SK-N-SH treated with all-trans-retinoic acid at 6 μM for 48 hours (cell line): Measurements from ENCODE around the gene CATSPERD.

Source experiments
- ATAC-seq: fragments of 200-7000 bp; cut with Tn5 transposase; 3 replicates; pipeline ENCODE4 v1.9.1; 2020; ENCODE audit warnings: mild to moderate bottlenecking, moderate library complexity
- ARNTL ChIP-seq: fragments of 450-650 bp; formaldehyde crosslinking; IDR thresholded peaks from 2 replicates; pipeline ENCODE4 v1.5.0; 2020; ENCODE audit warnings: low read depth, mild to moderate bottlenecking, moderate library complexity, borderline replicate concordance
- BACH2 ChIP-seq: fragments of 250-450 bp; sonication (Bioruptor Pico); IDR thresholded peaks from 2 replicates; pipeline ENCODE4 v1.9.0; 2021; ENCODE audit warnings: mild to moderate bottlenecking, borderline replicate concordance
- CSDC2 ChIP-seq: fragments of 250-450 bp; sonication (Bioruptor Pico); IDR thresholded peaks from 2 replicates; pipeline ENCODE4 v1.5.0; 2020; ENCODE audit warnings: mild to moderate bottlenecking, moderate library complexity
- GLIS3 ChIP-seq: fragments of 250-450 bp; sonication (Bioruptor Pico); IDR thresholded peaks from 2 replicates; pipeline ENCODE4 v1.5.0; 2020; ENCODE audit warnings: mild to moderate bottlenecking, moderate library complexity
- ISL1 ChIP-seq: fragments of 250-450 bp; sonication (Bioruptor Pico); IDR thresholded peaks from 2 replicates; pipeline ENCODE4 v2.1.2; 2022; ENCODE audit warnings: mild to moderate bottlenecking, moderate library complexity
- OSR1 ChIP-seq: fragments of 250-450 bp; sonication (Bioruptor Pico); IDR thresholded peaks from 2 replicates; pipeline ENCODE4 v1.8.0; 2022; ENCODE audit warnings: moderate library complexity, mild to moderate bottlenecking, inconsistent platforms
- PPARA ChIP-seq: fragments of 250-450 bp; sonication (Bioruptor Pico); IDR thresholded peaks from 2 replicates; pipeline ENCODE4 v1.5.0; 2020; ENCODE audit warnings: mild to moderate bottlenecking, borderline replicate concordance
- RARB ChIP-seq: fragments of 250-450 bp; sonication (Bioruptor Pico); IDR thresholded peaks from 2 replicates; pipeline ENCODE4 v1.8.0; 2021; ENCODE audit warnings: mild to moderate bottlenecking, moderate library complexity
- SNAI2 ChIP-seq: fragments of 250-450 bp; sonication (Bioruptor Pico); IDR thresholded peaks from 2 replicates; pipeline ENCODE4 v1.5.0; 2020; ENCODE audit warnings: mild to moderate bottlenecking, moderate library complexity
- TCF4 ChIP-seq: fragments of 250-450 bp; sonication (Bioruptor Pico); IDR thresholded peaks from 2 replicates; pipeline ENCODE4 v1.8.0; 2021; ENCODE audit warnings: mild to moderate bottlenecking, moderate library complexity, borderline replicate concordance
- TOX ChIP-seq: fragments of 250-450 bp; sonication (Bioruptor Pico); IDR thresholded peaks from 2 replicates; pipeline ENCODE4 v1.8.0; 2021; ENCODE audit warnings: mild to moderate bottlenecking, moderate library complexity, borderline replicate concordance
- ZC3H10 ChIP-seq: fragments of 250-450 bp; sonication (Bioruptor Pico); IDR thresholded peaks from 2 replicates; pipeline ENCODE4 v1.5.1; 2021; ENCODE audit warnings: mild to moderate bottlenecking, moderate library complexity
- ZFP3 ChIP-seq: fragments of 250-450 bp; sonication (Bioruptor Pico); IDR thresholded peaks from 2 replicates; pipeline ENCODE4 v1.5.0; 2020; ENCODE audit warnings: mild to moderate bottlenecking, moderate library complexity
- ZFP30 ChIP-seq: fragments of 450-650 bp; formaldehyde crosslinking; IDR thresholded peaks from 2 replicates; pipeline ENCODE4 v1.5.0; 2022; ENCODE audit warnings: mild to moderate bottlenecking, moderate library complexity
- ZNF565 ChIP-seq: fragments of 450-650 bp; formaldehyde crosslinking; conservative IDR thresholded peaks from 2 replicates; pipeline ENCODE4 v1.5.0; 2020; ENCODE audit warnings: low read depth, mild to moderate bottlenecking, moderate library complexity
- TF ChIP-seq, protein P1 (sequence below): fragments of 250-450 bp; sonication (Bioruptor Pico); IDR thresholded peaks from 2 replicates; pipeline ENCODE4 v1.5.0; 2020; ENCODE audit warnings: mild to moderate bottlenecking, moderate library complexity
- TF ChIP-seq, protein P2 (sequence below): fragments of 250-450 bp; sonication (Bioruptor Pico); IDR thresholded peaks from 2 replicates; pipeline ENCODE4 v1.8.0; 2020; ENCODE audit warnings: mild to moderate bottlenecking, moderate library complexity, borderline replicate concordance
- TF ChIP-seq, protein P3 (sequence below): fragments of 250-450 bp; sonication (Bioruptor Pico); IDR thresholded peaks from 2 replicates; pipeline ENCODE4 v1.5.1; 2020; ENCODE audit warnings: low read depth, mild to moderate bottlenecking, moderate library complexity
- TF ChIP-seq, protein P4 (sequence below): fragments of 250-450 bp; sonication (Bioruptor Pico); IDR thresholded peaks from 2 replicates; pipeline ENCODE4 v1.8.0; 2021; ENCODE audit warnings: low read depth, mild to moderate bottlenecking, moderate library complexity, borderline replicate concordance
- TF ChIP-seq, protein P5 (sequence below): fragments of 250-450 bp; sonication (Bioruptor Pico); IDR thresholded peaks from 2 replicates; pipeline ENCODE4 v1.5.1; 2021; ENCODE audit warnings: mild to moderate bottlenecking, moderate library complexity

Gene CATSPERD

DNA sequence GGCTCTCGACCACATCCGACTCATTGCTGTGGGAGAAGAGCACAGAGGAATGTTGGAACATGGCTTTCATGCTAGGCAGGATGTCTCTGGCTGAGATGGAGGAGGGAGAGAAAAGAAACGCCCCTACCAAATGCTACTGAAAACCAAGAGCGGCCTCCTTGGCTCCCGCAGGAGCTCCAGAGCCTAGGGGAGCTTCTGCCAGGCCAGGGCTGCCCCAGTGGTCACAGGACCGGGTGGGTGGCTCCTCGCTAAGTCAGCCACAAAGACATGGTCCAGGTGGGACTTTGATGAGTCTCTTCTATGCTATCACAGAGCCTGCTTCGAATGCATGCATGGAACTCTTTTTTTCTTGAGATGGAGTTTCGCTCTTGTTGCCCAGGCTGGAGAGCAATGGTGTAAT lies 7.2 kb upstream of the CATSPERD start (continued):
- TF ChIP-seq, protein P1, sequence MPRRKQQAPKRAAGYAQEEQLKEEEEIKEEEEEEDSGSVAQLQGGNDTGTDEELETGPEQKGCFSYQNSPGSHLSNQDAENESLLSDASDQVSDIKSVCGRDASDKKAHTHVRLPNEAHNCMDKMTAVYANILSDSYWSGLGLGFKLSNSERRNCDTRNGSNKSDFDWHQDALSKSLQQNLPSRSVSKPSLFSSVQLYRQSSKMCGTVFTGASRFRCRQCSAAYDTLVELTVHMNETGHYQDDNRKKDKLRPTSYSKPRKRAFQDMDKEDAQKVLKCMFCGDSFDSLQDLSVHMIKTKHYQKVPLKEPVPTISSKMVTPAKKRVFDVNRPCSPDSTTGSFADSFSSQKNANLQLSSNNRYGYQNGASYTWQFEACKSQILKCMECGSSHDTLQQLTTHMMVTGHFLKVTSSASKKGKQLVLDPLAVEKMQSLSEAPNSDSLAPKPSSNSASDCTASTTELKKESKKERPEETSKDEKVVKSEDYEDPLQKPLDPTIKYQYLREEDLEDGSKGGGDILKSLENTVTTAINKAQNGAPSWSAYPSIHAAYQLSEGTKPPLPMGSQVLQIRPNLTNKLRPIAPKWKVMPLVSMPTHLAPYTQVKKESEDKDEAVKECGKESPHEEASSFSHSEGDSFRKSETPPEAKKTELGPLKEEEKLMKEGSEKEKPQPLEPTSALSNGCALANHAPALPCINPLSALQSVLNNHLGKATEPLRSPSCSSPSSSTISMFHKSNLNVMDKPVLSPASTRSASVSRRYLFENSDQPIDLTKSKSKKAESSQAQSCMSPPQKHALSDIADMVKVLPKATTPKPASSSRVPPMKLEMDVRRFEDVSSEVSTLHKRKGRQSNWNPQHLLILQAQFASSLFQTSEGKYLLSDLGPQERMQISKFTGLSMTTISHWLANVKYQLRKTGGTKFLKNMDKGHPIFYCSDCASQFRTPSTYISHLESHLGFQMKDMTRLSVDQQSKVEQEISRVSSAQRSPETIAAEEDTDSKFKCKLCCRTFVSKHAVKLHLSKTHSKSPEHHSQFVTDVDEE (CRISPR knock-in tag) = no peak
- no peak for TF ChIP-seq SNAI2
- TF ChIP-seq ZNF565 (CRISPR knock-in tag) = no peak
- no peak for TF ChIP-seq OSR1 (CRISPR knock-in tag)

DNA sequence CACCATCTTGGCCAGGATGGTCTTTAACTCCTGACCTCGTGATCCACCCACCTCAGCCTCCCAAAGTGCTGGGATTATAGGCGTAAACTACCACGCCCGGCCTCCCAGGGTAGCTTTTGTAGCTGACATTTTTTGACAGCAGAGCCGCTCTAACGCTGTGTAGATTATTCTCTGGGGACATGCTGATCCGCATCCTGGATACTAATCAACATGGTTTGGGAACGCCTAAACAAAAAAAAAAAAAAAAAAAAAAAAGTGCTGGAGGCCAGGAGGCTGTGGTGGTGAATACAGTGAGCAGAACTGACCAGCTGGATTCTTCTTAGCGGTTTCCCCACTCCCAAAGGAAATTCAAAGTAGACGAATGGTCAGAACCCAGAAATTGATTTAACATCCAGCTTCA lies 5.6 kb upstream of the CATSPERD start:
- no peak for ATAC-seq
- TF ChIP-seq, protein P2, sequence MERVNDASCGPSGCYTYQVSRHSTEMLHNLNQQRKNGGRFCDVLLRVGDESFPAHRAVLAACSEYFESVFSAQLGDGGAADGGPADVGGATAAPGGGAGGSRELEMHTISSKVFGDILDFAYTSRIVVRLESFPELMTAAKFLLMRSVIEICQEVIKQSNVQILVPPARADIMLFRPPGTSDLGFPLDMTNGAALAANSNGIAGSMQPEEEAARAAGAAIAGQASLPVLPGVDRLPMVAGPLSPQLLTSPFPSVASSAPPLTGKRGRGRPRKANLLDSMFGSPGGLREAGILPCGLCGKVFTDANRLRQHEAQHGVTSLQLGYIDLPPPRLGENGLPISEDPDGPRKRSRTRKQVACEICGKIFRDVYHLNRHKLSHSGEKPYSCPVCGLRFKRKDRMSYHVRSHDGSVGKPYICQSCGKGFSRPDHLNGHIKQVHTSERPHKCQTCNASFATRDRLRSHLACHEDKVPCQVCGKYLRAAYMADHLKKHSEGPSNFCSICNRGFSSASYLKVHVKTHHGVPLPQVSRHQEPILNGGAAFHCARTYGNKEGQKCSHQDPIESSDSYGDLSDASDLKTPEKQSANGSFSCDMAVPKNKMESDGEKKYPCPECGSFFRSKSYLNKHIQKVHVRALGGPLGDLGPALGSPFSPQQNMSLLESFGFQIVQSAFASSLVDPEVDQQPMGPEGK (CRISPR knock-in tag) = no peak
- TF ChIP-seq ZC3H10 (CRISPR knock-in tag) (no peak), BACH2 (CRISPR knock-in tag) (no peak), ARNTL (CRISPR knock-in tag) (no peak), ZNF565 (CRISPR knock-in tag) (no peak), ZFP30 (no peak), SNAI2 (no peak)
- TF ChIP-seq, protein P3, sequence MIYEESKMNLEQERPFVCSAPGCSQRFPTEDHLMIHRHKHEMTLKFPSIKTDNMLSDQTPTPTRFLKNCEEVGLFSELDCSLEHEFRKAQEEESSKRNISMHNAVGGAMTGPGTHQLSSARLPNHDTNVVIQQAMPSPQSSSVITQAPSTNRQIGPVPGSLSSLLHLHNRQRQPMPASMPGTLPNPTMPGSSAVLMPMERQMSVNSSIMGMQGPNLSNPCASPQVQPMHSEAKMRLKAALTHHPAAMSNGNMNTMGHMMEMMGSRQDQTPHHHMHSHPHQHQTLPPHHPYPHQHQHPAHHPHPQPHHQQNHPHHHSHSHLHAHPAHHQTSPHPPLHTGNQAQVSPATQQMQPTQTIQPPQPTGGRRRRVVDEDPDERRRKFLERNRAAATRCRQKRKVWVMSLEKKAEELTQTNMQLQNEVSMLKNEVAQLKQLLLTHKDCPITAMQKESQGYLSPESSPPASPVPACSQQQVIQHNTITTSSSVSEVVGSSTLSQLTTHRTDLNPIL (CRISPR knock-in tag) = no peak
- TF ChIP-seq, protein P4, sequence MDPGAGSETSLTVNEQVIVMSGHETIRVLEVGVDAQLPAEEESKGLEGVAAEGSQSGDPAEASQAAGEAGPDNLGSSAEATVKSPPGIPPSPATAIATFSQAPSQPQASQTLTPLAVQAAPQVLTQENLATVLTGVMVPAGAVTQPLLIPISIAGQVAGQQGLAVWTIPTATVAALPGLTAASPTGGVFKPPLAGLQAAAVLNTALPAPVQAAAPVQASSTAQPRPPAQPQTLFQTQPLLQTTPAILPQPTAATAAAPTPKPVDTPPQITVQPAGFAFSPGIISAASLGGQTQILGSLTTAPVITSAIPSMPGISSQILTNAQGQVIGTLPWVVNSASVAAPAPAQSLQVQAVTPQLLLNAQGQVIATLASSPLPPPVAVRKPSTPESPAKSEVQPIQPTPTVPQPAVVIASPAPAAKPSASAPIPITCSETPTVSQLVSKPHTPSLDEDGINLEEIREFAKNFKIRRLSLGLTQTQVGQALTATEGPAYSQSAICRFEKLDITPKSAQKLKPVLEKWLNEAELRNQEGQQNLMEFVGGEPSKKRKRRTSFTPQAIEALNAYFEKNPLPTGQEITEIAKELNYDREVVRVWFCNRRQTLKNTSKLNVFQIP = no peak
- TF ChIP-seq, all 23 proteins: peak for 0

DNA sequence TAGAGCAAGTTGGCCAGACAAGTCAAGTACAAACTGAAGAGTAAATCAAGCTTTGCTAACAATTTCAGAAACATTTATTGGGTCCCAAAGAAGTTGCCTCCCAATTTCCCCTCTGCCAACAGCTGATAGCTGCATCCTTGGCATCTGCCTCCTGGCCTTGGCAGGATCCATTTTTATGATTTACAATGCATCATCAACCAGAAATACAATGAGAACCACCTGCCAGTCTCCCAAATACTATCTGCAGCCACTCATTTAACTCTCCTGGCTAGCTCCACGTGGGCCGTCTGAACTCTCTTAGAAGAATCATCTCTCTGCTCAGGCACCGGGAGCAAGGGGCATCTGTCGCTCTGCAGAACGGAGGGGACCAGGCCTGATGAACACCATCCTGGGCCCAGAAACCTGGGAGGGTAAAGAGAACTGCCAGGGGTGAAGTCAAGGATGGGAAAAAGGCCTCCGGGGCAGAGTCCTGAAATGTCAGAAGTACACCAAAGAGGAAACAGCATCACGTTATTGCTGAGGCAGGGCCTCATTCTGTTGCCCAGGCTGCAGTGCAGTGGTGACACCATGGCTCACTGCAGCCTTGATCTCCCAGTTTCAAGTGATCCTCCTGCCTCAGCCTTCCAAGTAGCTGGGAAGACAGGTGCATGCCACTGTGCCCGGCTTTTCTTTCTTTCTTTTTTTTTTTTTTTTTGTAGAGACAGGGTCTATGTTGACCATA lies 3.1 kb upstream of the CATSPERD start:
- ATAC-seq = no peak
- no peak for TF ChIP-seq TCF4 (CRISPR knock-in tag)
- TF ChIP-seq RARB = no peak
- TF ChIP-seq OSR1 (CRISPR knock-in tag) = no peak
- no peak for TF ChIP-seq GLIS3
- no peak for TF ChIP-seq ISL1 (CRISPR knock-in tag)
- TF ChIP-seq BACH2 (CRISPR knock-in tag) = no peak
- TF ChIP-seq SNAI2 = no peak
- TF ChIP-seq TOX (CRISPR knock-in tag) = no peak
- no peak for TF ChIP-seq ARNTL (CRISPR knock-in tag)
- TF ChIP-seq, protein P4 = no peak
- no peak for TF ChIP-seq ZFP3
- TF ChIP-seq ZC3H10 (CRISPR knock-in tag) = no peak
- no peak for TF ChIP-seq PPARA (CRISPR knock-in tag)
- TF ChIP-seq, protein P2 (CRISPR knock-in tag) = no peak
- no peak for TF ChIP-seq ZFP30
- TF ChIP-seq CSDC2 (CRISPR knock-in tag) = no peak
- TF ChIP-seq, protein P5, sequence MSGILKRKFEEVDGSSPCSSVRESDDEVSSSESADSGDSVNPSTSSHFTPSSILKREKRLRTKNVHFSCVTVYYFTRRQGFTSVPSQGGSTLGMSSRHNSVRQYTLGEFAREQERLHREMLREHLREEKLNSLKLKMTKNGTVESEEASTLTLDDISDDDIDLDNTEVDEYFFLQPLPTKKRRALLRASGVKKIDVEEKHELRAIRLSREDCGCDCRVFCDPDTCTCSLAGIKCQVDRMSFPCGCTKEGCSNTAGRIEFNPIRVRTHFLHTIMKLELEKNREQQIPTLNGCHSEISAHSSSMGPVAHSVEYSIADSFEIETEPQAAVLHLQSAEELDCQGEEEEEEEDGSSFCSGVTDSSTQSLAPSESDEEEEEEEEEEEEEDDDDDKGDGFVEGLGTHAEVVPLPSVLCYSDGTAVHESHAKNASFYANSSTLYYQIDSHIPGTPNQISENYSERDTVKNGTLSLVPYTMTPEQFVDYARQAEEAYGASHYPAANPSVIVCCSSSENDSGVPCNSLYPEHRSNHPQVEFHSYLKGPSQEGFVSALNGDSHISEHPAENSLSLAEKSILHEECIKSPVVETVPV = no peak
- TF ChIP-seq, all 23 proteins: peak for 0
